Smooth muscle cell (in vitro differentiated cells): Measurements from ENCODE around the gene PCDHB4. TPM values are rescaled to one million over a fixed set of nuclear protein-coding genes. Genes with fewer than 3 reads are reported as not detected.
"Not testable (repeated sequence)": the region's sequence is repeated elsewhere in the genome, so short reads cannot be mapped to it uniquely, and the experiment has no call there.

Experiments
- DNase-seq: peaks from one replicate; lab custom pipeline; 2025; ENCODE audit not compliant: unreplicated experiment; lab: John Stamatoyannopoulos, UW
- H2AFZ ChIP-seq: fragments of 200-600 bp; sonication (generic); 2 replicates; pipeline ENCODE4 v1.6.0; 2016; ENCODE audit warnings: antibody characterized with exemption, low read depth, mild to moderate bottlenecking
- H3F3A ChIP-seq: fragments of 200-600 bp; sonication (generic); 2 replicates; pipeline ENCODE4 v1.6.0; 2017; ENCODE audit warnings: antibody characterized with exemption, low read depth
- H3K27ac ChIP-seq: fragments of 200-600 bp; sonication (generic); 2 replicates; pipeline ENCODE4 v1.5.1; 2016; ENCODE audit warnings: low read depth, mild to moderate bottlenecking
- H3K27me3 ChIP-seq: fragments of 200-600 bp; sonication (generic); 2 replicates; pipeline ENCODE4 v1.6.1; 2016; ENCODE audit warnings: low read depth, mild to moderate bottlenecking
- H3K36me3 ChIP-seq: fragments of 200-600 bp; sonication (generic); 2 replicates; pipeline ENCODE4 v1.5.1; 2016; ENCODE audit warnings: low read depth
- H3K4me1 ChIP-seq: fragments of 200-600 bp; sonication (generic); 2 replicates; pipeline ENCODE4 v1.5.1; 2016; ENCODE audit warnings: low read depth
- H3K4me2 ChIP-seq: fragments of 200-600 bp; sonication (generic); 2 replicates; pipeline ENCODE4 v1.6.0; 2016; ENCODE audit warnings: mild to moderate bottlenecking
- H3K4me3 ChIP-seq: fragments of 200-600 bp; sonication (generic); 2 replicates; pipeline ENCODE4 v1.5.1; 2016; ENCODE audit warnings: mild to moderate bottlenecking
- H3K79me2 ChIP-seq: fragments of 200-600 bp; sonication (generic); 2 replicates; pipeline ENCODE4 v1.6.0; 2016; ENCODE audit warnings: low read depth, mild to moderate bottlenecking
- H3K9ac ChIP-seq: fragments of 200-600 bp; sonication (generic); 2 replicates; pipeline ENCODE4 v1.6.0; 2016; ENCODE audit warnings: low read depth
- H3K9me3 ChIP-seq: fragments of 200-600 bp; sonication (generic); replicated peaks from 2 replicates; pipeline ENCODE4 v1.5.1; 2016; ENCODE audit warnings: low read depth
- H4K20me1 ChIP-seq: fragments of 200-600 bp; sonication (generic); 2 replicates; pipeline ENCODE4 v1.6.0; 2016; ENCODE audit warnings: low read depth
- CTCF ChIP-seq: fragments of 200-600 bp; sonication (generic); IDR thresholded peaks from 2 replicates; pipeline ENCODE4 v1.5.1; 2017; ENCODE audit warnings: borderline replicate concordance, mild to moderate bottlenecking, antibody characterized with exemption; ENCODE audit not compliant: insufficient read depth, poor library complexity, severe bottlenecking
- WGBS: methylation state at CpG from one replicate; pipeline ENCODE4 v1.1.7; 2016; ENCODE audit warnings: low lambda C conversion rate; 5-methylcytosine and 5-hydroxymethylcytosine counted together
- polyA plus RNA-seq: library from polyadenylated mRNA; unstranded; fragments of >200 nt; fragmentation: Nextera tagmentation; extraction: Ambion mirVana; gene quantifications from 2 replicates; pipeline ENCODE4 v1.2.1, GENCODE V29; 2016
- total RNA-seq: library from RNA; depleted of rRNA; stranded (reverse); fragments of >200 nt; gene quantifications from 2 replicates; pipeline ENCODE4 v1.2.3, GENCODE V29; 2014

Gene PCDHB4
- total and polyA plus RNA-seq, 2 experiments from 2014 or later = 1.3 to 2.4 TPM

- 74% methylated on average over 18 of the region's 18 CpGs for WGBS
- no peak for DNase-seq
- no peak within 1 kb of the TSS for H3K27ac ChIP-seq
- H2AFZ ChIP-seq = no peak within 1 kb of the TSS
- no peaks in the 10 kb centered on the region for H3K4me1 ChIP-seq
- H3K9ac ChIP-seq = no peak within 1 kb of the TSS
- H3K79me2 ChIP-seq = no peaks in the 10 kb centered on the region
- no peaks in the 10 kb centered on the region for H3F3A ChIP-seq
- no peaks in the 10 kb centered on the region for H4K20me1 ChIP-seq
- no peak within 1 kb of the TSS for H3K4me2 ChIP-seq
- no peaks in the 10 kb centered on the region for H3K36me3 ChIP-seq
- H3K4me3 ChIP-seq = no peak within 1 kb of the TSS
- H3K27me3 ChIP-seq = no peaks in the 10 kb centered on the region
- H3K9me3 ChIP-seq = peaks cover 14% of the 10 kb centered on the region
- no peak for TF ChIP-seq CTCF
Measured at GRCh38 chr5:141149812-141150211, 28.2 kb downstream of the PCDHB4 start, which contains the start of gene PCDHB6. PCDHB6 (plus strand) TSS chr5:141150057; CDS start chr5:141150258, 201 bp downstream.

GRCh38 chr5:141150224-141150992, 28.8 kb downstream of the PCDHB4 start:
- DNase-seq = no peak
- Histone ChIP-seq H2AFZ (no peak overlapping the region), H3K4me2 (no peak overlapping the region), H3K4me1 (no peaks in the 10 kb centered on the region), H3K36me3 (no peaks in the 10 kb centered on the region), H3K9ac (no peak overlapping the region), H3K79me2 (no peaks in the 10 kb centered on the region), H3K27ac (no peak overlapping the region), H4K20me1 (no peaks in the 10 kb centered on the region), H3K27me3 (no peaks in the 10 kb centered on the region), H3K9me3 (peaks cover 14% of the 10 kb centered on the region), H3F3A (no peaks in the 10 kb centered on the region), H3K4me3 (no peak overlapping the region)
- WGBS = 97% methylated on average over 33 of the region's 33 CpGs
- TF ChIP-seq CTCF = no peak

GRCh38 chr5:141150993-141151325, 29.3 kb downstream of the PCDHB4 start:
- Histone ChIP-seq H4K20me1 (no peaks in the 10 kb centered on the region), H3F3A (no peaks in the 10 kb centered on the region), H3K4me3 (no peak overlapping the region), H3K27ac (no peak overlapping the region), H3K4me2 (no peak overlapping the region), H3K27me3 (no peaks in the 10 kb centered on the region), H3K36me3 (no peaks in the 10 kb centered on the region), H3K9ac (no peak overlapping the region), H3K4me1 (no peaks in the 10 kb centered on the region), H3K79me2 (no peaks in the 10 kb centered on the region), H3K9me3 (peaks cover 14% of the 10 kb centered on the region), H2AFZ (no peak overlapping the region)
- no peak for TF ChIP-seq CTCF
- 93% methylated on average over 13 of the region's 13 CpGs for WGBS
- no peak for DNase-seq

GRCh38 chr5:141151632-141152031, 30.0 kb downstream of the PCDHB4 start:
- H3K4me2 ChIP-seq, H3K79me2 ChIP-seq, H3K27ac ChIP-seq, H3K4me3 ChIP-seq, H2AFZ ChIP-seq, H3K9ac ChIP-seq, H3K36me3 ChIP-seq, H4K20me1 ChIP-seq, DNase-seq, H3K4me1 ChIP-seq, H3F3A ChIP-seq, H3K27me3 ChIP-seq: not testable (repeated sequence)
- peaks cover 14% of the 10 kb centered on the region for H3K9me3 ChIP-seq
- 97% methylated on average over 27 of the region's 41 CpGs for WGBS

- not testable (repeated sequence) for H3K27me3 ChIP-seq, H3F3A ChIP-seq, H3K4me3 ChIP-seq, H3K79me2 ChIP-seq, H4K20me1 ChIP-seq, H3K4me2 ChIP-seq, DNase-seq, H3K27ac ChIP-seq, H2AFZ ChIP-seq, H3K9ac ChIP-seq, H3K4me1 ChIP-seq, H3K36me3 ChIP-seq
- WGBS = 97% methylated on average over 30 of the region's 36 CpGs
- H3K9me3 ChIP-seq = peaks cover 14% of the 10 kb centered on the region
Measured at GRCh38 chr5:141152096-141152495, 30.5 kb downstream of the PCDHB4 start.
